ENCODE data around the gene FUBP3. TPM values are rescaled to one million over a fixed set of nuclear protein-coding genes. Genes with fewer than 3 reads are reported as not detected.

FUBP3 gene
- total RNA-seq, 4 donors from 2014 or later, result 33.1 to 59.9 (median 37.8) TPM

GRCh38 chr9:130672466-130672865 lies 93.1 kb downstream of the FUBP3 start:
- H3K36me3 ChIP-seq, result no peaks in the 10 kb centered on the region
- no peak for DNase-seq (ENCODE audit: low spot score in 2 of 2)
- H3K27me3 ChIP-seq, result peaks cover 0 to 20% of the 10 kb centered on the region in 2 donors
- WGBS, 2 donors, result 79 to 89% methylated on average over 8 of the region's 8 CpGs
- no peak for TF ChIP-seq POLR2A (IDR thresholded peaks at IDR 0.05)
- TF ChIP-seq EP300 (IDR thresholded peaks at IDR 0.05), result no peak
- no peak overlapping the region for H3K4me3 ChIP-seq
- H3K27ac ChIP-seq, result no peak overlapping the region
- no peaks in the 10 kb centered on the region for H3K4me1 ChIP-seq
- H3K9me3 ChIP-seq, result no peaks in the 10 kb centered on the region

GRCh38 chr9:130672933-130673615 lies 93.7 kb downstream of the FUBP3 start:
- Histone ChIP-seq H3K9me3 (no peaks in the 10 kb centered on the region), H3K4me3 (no peak overlapping the region), H3K27me3 (peaks cover 0 to 16% of the 10 kb centered on the region in 2 donors), H3K36me3 (no peaks in the 10 kb centered on the region), H3K27ac (no peak overlapping the region), H3K4me1 (no peaks in the 10 kb centered on the region)
- no peak for DNase-seq (ENCODE audit: low spot score in 2 of 2)
- 84 to 89% methylated on average over 11 to 12 of the region's 12 CpGs for WGBS, 2 donors
- TF ChIP-seq EP300 (IDR thresholded peaks at IDR 0.05), result no peak
- TF ChIP-seq CTCF (IDR thresholded peaks at IDR 0.05), result no peak
- TF ChIP-seq POLR2A (IDR thresholded peaks at IDR 0.05), result no peak

GRCh38 chr9:130675396-130675795 lies 96.0 kb downstream of the FUBP3 start:
- no peaks in the 10 kb centered on the region for H3K9me3 ChIP-seq
- H3K4me3 ChIP-seq, result no peak overlapping the region
- H3K36me3 ChIP-seq, result no peaks in the 10 kb centered on the region
- no peak for DNase-seq (ENCODE audit: low spot score in 2 of 2)
- WGBS, 2 donors, result 83 to 85% methylated on average over 5 to 11 of the region's 13 CpGs
- H3K27me3 ChIP-seq, result peaks cover 0 to 26% of the 10 kb centered on the region in 2 donors
- H3K27ac ChIP-seq, result no peak overlapping the region
- TF ChIP-seq EP300 (IDR thresholded peaks at IDR 0.05) (no peak), POLR2A (IDR thresholded peaks at IDR 0.05) (no peak), CTCF (IDR thresholded peaks at IDR 0.05) (no peak)
- H3K4me1 ChIP-seq, result no peaks in the 10 kb centered on the region

- H3K4me3 ChIP-seq, result no peak overlapping the region
- 64 to 66% methylated on average over 5 to 6 of the region's 7 CpGs for WGBS, 2 donors
Measured at GRCh38 chr9:130677252-130677651, 97.9 kb downstream of the FUBP3 start.

More at GRCh38 chr9:130677252-130677651, 97.9 kb downstream of the FUBP3 start:
- TF ChIP-seq EP300 (IDR thresholded peaks at IDR 0.05) (no peak), POLR2A (IDR thresholded peaks at IDR 0.05) (no peak), CTCF (IDR thresholded peaks at IDR 0.05) (no peak)
- Histone ChIP-seq H3K27me3 (peaks cover 0 to 42% of the 10 kb centered on the region in 2 donors), H3K4me1 (peaks cover 0 to 14% (median 11%) of the 10 kb centered on the region in 4 donors), H3K36me3 (no peaks in the 10 kb centered on the region), H3K9me3 (no peaks in the 10 kb centered on the region), H3K27ac (no peak overlapping the region)
- DNase-seq (ENCODE audit: low spot score in 2 of 2), result no peak

Data from tibial nerve (tissue), 4 donors.